Measurements from ENCODE around the gene MIP.
"Not testable (repeated sequence)": the region's sequence is repeated elsewhere in the genome, so short reads cannot be mapped to it uniquely, and the experiment has no call there.

Gene MIP

DNA sequence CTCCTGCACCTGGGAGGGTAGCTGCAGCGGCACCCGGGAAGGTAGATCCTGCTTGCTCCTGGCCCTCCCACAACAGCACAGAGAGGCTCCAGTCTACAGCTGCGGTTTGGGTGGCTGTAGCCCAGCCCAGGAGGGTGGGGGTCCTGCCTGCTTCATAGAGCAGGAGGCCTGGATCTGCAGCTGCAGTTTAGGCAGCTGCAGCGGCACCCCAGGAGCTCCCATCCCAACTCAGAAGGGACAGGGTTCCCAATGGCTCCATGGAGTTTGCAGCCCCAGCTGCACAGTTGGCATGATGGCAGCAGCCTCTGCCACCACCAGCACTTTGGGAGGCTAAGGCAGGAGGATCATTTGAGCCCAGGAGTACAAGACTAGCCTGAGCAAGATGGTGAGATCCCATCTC, 43.7 kb downstream of the MIP start:
- no peak for DNase-seq (ENCODE audit: low read depth in 2 of 2)

DNA sequence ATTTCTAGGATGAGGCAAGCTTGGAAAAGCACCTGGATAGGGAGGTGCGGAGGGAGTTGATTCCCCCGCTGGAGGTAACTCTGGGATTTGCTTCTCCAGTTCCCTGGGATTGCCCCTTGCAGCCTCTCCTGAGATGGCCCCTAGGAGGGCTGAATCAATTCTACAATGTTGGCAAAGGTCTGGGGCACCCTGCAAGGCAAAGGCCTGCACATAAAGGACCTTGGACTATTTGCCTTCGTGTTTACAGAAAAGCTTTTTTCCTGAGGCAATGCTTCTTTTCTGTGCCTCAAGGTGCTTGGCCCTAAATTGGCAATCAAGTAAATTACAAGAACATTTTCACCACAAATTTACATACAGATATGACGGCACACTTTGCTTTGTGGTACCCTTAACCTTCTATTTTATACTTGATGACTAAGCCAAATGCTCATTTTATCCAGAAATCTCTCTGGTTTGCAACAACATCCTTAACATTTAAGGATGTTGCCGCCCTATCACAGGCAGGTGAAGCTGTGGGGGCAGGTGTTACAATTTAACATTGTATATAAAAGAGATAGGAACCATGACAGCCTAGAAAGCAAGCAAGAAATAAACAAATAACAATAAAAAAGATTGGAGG, 45.5 kb downstream of the MIP start:
- no peak for DNase-seq (ENCODE audit: low read depth in 2 of 2)

DNA sequence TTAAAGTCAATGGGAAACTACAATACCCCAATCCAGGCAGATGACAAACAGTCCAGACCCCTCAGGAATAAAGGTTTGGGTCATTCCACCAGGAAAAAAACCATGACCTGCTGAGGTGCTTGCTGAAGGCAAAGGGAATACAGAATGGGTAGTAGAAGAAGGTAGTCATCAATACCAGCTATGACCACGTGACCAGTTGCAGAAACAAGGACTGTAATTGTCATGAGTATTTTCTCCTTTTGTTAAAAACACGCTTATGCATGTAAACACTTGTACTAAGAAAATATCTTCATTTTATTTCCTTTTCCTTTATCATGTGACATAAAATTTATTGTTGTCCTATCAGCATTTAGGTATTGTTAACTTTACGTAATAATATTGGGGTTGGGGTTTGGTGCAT, 50.2 kb downstream of the MIP start:
- not testable (repeated sequence) for DNase-seq (ENCODE audit: low read depth in 2 of 2)

DNA sequence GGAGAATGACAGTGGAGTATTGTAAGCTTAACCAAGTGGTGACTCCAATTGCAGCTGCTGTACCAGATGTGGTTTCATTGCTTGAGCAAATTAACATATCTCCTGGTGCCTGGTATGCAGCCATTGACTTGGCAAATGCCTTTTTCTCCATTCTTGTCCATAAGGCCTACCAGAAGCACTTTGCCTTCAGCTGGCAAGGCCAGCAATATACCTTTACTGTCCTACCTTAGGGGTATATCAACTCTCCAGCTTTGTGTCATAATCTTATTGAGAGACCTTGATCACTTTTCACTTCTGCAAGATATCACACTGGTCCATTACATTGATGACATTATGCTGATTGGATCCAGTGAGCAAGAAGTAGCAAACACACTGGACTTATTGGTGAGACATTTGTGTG, 52.8 kb downstream of the MIP start:
- not testable (repeated sequence) for DNase-seq (ENCODE audit: low read depth in 2 of 2)

DNA sequence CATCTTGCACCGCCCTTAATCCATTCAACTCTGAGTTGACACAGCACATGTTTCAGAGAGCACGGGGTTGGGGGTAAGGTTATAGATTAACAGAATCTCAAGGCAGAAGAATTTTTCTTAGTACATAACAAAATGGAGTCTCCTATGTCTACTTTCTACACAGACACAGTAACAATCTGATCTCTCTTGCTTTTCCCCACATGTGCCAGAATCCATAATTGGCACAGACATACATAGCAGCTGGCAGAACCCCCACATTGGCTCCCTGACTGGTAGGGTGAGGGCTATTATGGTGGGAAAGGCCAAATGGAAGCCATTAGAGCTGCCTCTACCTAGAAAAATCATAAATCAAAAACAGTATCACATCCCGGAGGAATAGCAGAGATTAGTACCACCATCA, 53.3 kb downstream of the MIP start:
- DNase-seq (ENCODE audit: low read depth in 2 of 2), result not testable (repeated sequence)

Measured in fibroblast of skin of left quadriceps (primary cell).